PC-9 (cell line): Measurements from ENCODE around the gene DRD1. TPM values are rescaled to one million over a fixed set of nuclear protein-coding genes. Genes with fewer than 3 reads are reported as not detected.

ENCODE experiments used
- BruUV-seq: library from RNA; stranded (reverse); fragments of 400-500 nt; replicated peaks from 2 replicates; lab custom pipeline; 2021; lab: Mats Ljungman, UMichigan
- CTCF ChIA-PET: fragments of 300-600 bp; sonication (Branson Sonifier 250); formaldehyde crosslinking; loops from one replicate; lab custom pipeline; 2022; ENCODE audit warnings: antibody characterized with exemption; lab: Charles Lee
- POLR2A ChIA-PET: fragments of 300-600 bp; sonication (Branson Sonifier 250); formaldehyde crosslinking; loops from one replicate; lab custom pipeline; 2022; ENCODE audit warnings: antibody characterized with exemption; ENCODE audit not compliant: unreplicated experiment; lab: Charles Lee
- DNase-seq, 2 experiments: peaks; one replicate each; pipeline versions ENCODE4 v3.0.0 to v3.0.0-alpha.2; 2015 to 2022; ENCODE audit warnings: mixed read lengths in 1 of 2
- H2AFZ ChIP-seq: fragments of 200-600 bp; sonication (generic); 2 replicates; pipeline ENCODE4 v1.8.1; 2017; ENCODE audit warnings: antibody characterized with exemption
- H3F3A ChIP-seq: fragments of 200-600 bp; sonication (generic); 2 replicates; pipeline ENCODE4 v1.8.1; 2017; ENCODE audit warnings: antibody characterized with exemption, mild to moderate bottlenecking, low read depth; ENCODE audit not compliant: insufficient read depth
- H3K27ac ChIP-seq: fragments of 200-600 bp; sonication (generic); 2 replicates; pipeline ENCODE4 v1.6.1; 2016; ENCODE audit warnings: mixed run types
- H3K27me3 ChIP-seq: fragments of 200-600 bp; sonication (generic); 2 replicates; pipeline ENCODE4 v1.6.1; 2016; ENCODE audit warnings: low read depth, mixed run types; ENCODE audit not compliant: insufficient read depth
- H3K36me3 ChIP-seq: fragments of 200-600 bp; sonication (generic); 2 replicates; pipeline ENCODE4 v1.6.1; 2016; ENCODE audit warnings: low read depth, mixed run types
- H3K4me1 ChIP-seq: fragments of 200-600 bp; sonication (generic); replicated peaks from 2 replicates; pipeline ENCODE4 v1.6.1; 2016; ENCODE audit warnings: mixed run types; ENCODE audit not compliant: insufficient read depth
- H3K4me2 ChIP-seq: fragments of 200-600 bp; sonication (generic); 2 replicates; pipeline ENCODE4 v1.6.1; 2017; ENCODE audit warnings: mixed run types
- H3K4me3 ChIP-seq: fragments of 200-600 bp; sonication (generic); 2 replicates; pipeline ENCODE4 v1.6.1; 2016; ENCODE audit warnings: mixed run types
- H3K79me2 ChIP-seq: fragments of 200-600 bp; sonication (generic); 2 replicates; pipeline ENCODE4 v1.6.1; 2017; ENCODE audit warnings: low read depth, mixed run types
- H3K9me2 ChIP-seq: fragments of 200-600 bp; sonication (generic); 2 replicates; pipeline ENCODE4 v1.8.1; 2017; ENCODE audit warnings: mild to moderate bottlenecking; ENCODE audit not compliant: insufficient read depth
- H3K9me3 ChIP-seq: fragments of 200-600 bp; sonication (generic); 2 replicates; pipeline ENCODE4 v1.8.1; 2016; ENCODE audit warnings: low read depth; ENCODE audit not compliant: insufficient read depth
- H4K20me1 ChIP-seq: fragments of 200-600 bp; sonication (generic); 2 replicates; pipeline ENCODE4 v1.8.1; 2017; ENCODE audit not compliant: insufficient read depth
- CTCF ChIP-seq: fragments of 200-600 bp; sonication (generic); conservative IDR thresholded peaks from 2 replicates; pipeline ENCODE4 v1.6.1; 2017; ENCODE audit warnings: mixed run types, antibody characterized with exemption, mild to moderate bottlenecking, moderate library complexity
- EZH2 ChIP-seq: fragments of 200-600 bp; sonication (generic); IDR thresholded peaks from 2 replicates; pipeline ENCODE4 v1.8.0; 2017; ENCODE audit warnings: antibody characterized with exemption, low read depth
- intact Hi-C: fragments of 100-400 bp; cut with micrococcal nuclease; formaldehyde crosslinking; loops from one replicate; pipeline ENCODE4 v1.10.0; 2022; ENCODE audit not compliant: unreplicated experiment
- total RNA-seq: library from RNA; stranded (reverse); gene quantifications from 2 replicates; pipeline ENCODE4 v1.2.3, GENCODE V29; 2021

The DRD1 gene
- total RNA-seq, 1 experiment from 2014 or later: not detected

DNA sequence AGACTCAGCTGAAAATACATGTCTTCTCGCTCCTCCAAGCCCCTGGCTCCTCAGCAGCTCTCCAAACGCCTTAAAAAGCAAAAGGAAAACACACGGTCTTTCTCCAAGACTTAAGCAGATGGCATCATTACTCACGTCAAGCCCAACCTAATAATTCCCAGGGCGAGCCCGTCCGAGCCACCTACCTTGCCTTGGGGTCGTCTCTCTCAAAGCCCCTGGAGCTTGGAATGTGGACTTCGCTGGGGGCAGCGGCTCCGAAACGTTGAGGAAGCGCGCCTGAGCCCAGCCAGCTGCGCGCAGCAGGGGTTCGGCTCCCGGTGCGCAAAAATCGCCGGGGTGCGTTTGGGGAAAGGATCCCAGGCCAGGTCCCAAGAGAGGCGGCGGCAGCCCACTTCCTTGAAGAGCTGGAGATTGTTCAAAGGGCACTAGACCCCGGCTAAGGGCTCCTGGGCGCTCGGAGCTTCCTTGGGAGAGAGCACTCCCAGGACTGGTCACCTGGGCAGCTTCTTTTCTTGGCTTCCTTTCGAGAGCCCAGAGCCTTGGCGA lies 395 bp downstream of the DRD1 start:
- Histone ChIP-seq H4K20me1 (no peaks in the 10 kb centered on the region; the same call in 1 of the 2 replicates), H3K4me1 (no peaks in the 10 kb centered on the region), H3K36me3 (no peaks in the 10 kb centered on the region), H3K4me2 (no peak overlapping the region), H3K9me2 (no peaks in the 10 kb centered on the region), H3F3A (no peaks in the 10 kb centered on the region), H3K9me3 (no peaks in the 10 kb centered on the region; the same call in 1 of the 2 replicates), H3K4me3 (no peak overlapping the region), H3K27ac (no peak overlapping the region), H3K27me3 (peaks cover 59% of the 10 kb centered on the region), H3K79me2 (no peaks in the 10 kb centered on the region), H2AFZ (no peak overlapping the region)
- CTCF ChIA-PET: no interaction called here
- no peak for DNase-seq
- POLR2A ChIA-PET: no interaction called here
- TF ChIP-seq CTCF (no peak), EZH2 (no peak)
- intact Hi-C loops: no loop called here
- BruUV-seq: no TSS peak

DNA sequence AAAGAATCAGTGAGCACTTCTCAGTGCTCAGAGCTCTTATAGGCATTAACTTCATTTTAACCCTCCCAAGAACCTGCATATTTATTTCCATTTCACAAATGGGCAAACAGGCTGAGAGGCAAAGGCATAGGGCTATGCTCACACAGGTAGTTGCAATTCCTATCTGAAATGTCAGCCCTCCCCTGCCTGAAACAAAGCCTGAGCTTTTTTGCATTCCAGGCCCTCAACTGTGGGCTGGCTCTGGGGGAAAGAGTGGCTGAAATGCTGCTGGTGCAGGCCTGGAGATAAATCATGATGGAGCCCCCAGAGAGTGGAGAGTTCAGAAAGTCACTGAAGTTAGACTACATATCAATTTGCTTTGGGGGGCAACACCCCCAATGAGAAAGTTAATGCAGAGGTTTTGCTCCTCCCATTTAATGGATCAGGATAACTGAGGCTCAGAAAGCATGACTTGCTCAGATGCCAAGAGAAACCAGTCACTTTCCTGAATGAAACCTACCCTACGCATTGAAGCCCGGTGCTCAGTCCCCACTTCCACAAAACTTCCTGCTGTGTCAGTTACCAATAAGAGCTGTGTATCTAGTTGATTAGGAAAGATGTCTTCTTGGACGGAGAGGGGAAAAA lies 5.6 kb downstream of the DRD1 start:
- intact Hi-C loops: no loop called here

GRCh38 chr5:175436359-175436758 lies 7.6 kb downstream of the DRD1 start:
- no TSS peak for BruUV-seq
- CTCF ChIA-PET: no interaction called here
- TF ChIP-seq CTCF (no peak), EZH2 (no peak)
- no peak for DNase-seq
- Histone ChIP-seq H3K4me3 (no peak overlapping the region), H3K4me2 (no peak overlapping the region), H3K9me3 (no peaks in the 10 kb centered on the region; the same call in 1 of the 2 replicates), H2AFZ (no peak overlapping the region), H4K20me1 (no peaks in the 10 kb centered on the region; the same call in 1 of the 2 replicates), H3K79me2 (no peaks in the 10 kb centered on the region), H3K4me1 (no peaks in the 10 kb centered on the region), H3K9me2 (no peaks in the 10 kb centered on the region), H3K27me3 (peaks cover 56% of the 10 kb centered on the region), H3K27ac (no peak overlapping the region), H3F3A (no peaks in the 10 kb centered on the region), H3K36me3 (no peaks in the 10 kb centered on the region)
- POLR2A ChIA-PET: no interaction called here
- intact Hi-C loops: no loop called here

More for the DNA sequence above, 5.6 kb downstream of the DRD1 start:
- Histone ChIP-seq H3K4me1 (no peaks in the 10 kb centered on the region), H2AFZ (no peak overlapping the region), H3K9me2 (no peaks in the 10 kb centered on the region), H3K36me3 (no peaks in the 10 kb centered on the region), H3F3A (no peaks in the 10 kb centered on the region), H3K4me2 (no peak overlapping the region), H3K27ac (no peak overlapping the region), H3K79me2 (no peaks in the 10 kb centered on the region), H4K20me1 (no peaks in the 10 kb centered on the region; the same call in 1 of the 2 replicates), H3K27me3 (peaks cover 59% of the 10 kb centered on the region), H3K4me3 (no peak overlapping the region), H3K9me3 (no peaks in the 10 kb centered on the region; the same call in 1 of the 2 replicates)
- CTCF ChIA-PET: interaction anchor here (0.6 kb wide), 1 partner anchor 16 kb away, joined by 3 read pairs; no protein-coding TSS in a partner anchor
- TF ChIP-seq CTCF (no peak), EZH2 (no peak)
- BruUV-seq: no TSS peak
- DNase-seq: no peak
- POLR2A ChIA-PET: no interaction called here
